Activated CD8-positive, alpha-beta memory T cell treated with anti-CD3 and anti-CD28 coated beads, Interleukin-2, amount 50 U/mL, for 1 hour (primary cell): ENCODE results near the gene PSD.
"Not testable (repeated sequence)": the region's sequence is repeated elsewhere in the genome, so short reads cannot be mapped to it uniquely, and the experiment has no call there.

Experiments
- DNase-seq: peaks from one replicate; pipeline ENCODE4 v3.0.0-alpha.2; 2020; ENCODE audit errors: extremely low read depth

Gene PSD

GRCh38 chr10:102418622-102419268 lies at the start of gene PSD:
Gene PSD (minus strand): TSS chr10:102418785. CDS start chr10:102417038, 1,747 bp downstream.
- no peak for DNase-seq

- no peak for DNase-seq
Observed at GRCh38 chr10:102467971-102468438, 49.4 kb upstream of the PSD start.

GRCh38 chr10:102467318-102467717 lies 48.7 kb upstream of the PSD start:
- no peak for DNase-seq

GRCh38 chr10:102465466-102465865 lies 46.9 kb upstream of the PSD start:
- no peak for DNase-seq

GRCh38 chr10:102463983-102464382 lies 45.4 kb upstream of the PSD start:
- DNase-seq, result no peak

GRCh38 chr10:102462512-102463054 lies 44.0 kb upstream of the PSD start:
- no peak for DNase-seq

GRCh38 chr10:102461187-102462054 lies 42.8 kb upstream of the PSD start:
- peak; percentile 77 for DNase-seq

- DNase-seq, result no peak
Observed at GRCh38 chr10:102460836-102461186, 42.2 kb upstream of the PSD start.

- DNase-seq, result no peak
Observed at GRCh38 chr10:102458656-102459055, 40.1 kb upstream of the PSD start.

GRCh38 chr10:102457591-102458150 lies 39.1 kb upstream of the PSD start:
- no peak for DNase-seq

GRCh38 chr10:102455893-102456471 lies 37.4 kb upstream of the PSD start:
- DNase-seq, result no peak

- not testable (repeated sequence) for DNase-seq
Observed at GRCh38 chr10:102454662-102455487, 36.3 kb upstream of the PSD start.

GRCh38 chr10:102453502-102453901 lies 34.9 kb upstream of the PSD start:
- no peak for DNase-seq

- DNase-seq, result no peak
Observed at GRCh38 chr10:102452672-102453340, 34.2 kb upstream of the PSD start.

GRCh38 chr10:102451105-102451969 lies 32.8 kb upstream of the PSD start, which contains the start of gene C10orf95:
Gene C10orf95 (minus strand): TSS chr10:102451543. CDS start chr10:102451093, 450 bp downstream.
- no peak for DNase-seq

GRCh38 chr10:102450374-102451104 lies 32.0 kb upstream of the PSD start:
- DNase-seq, result peak; percentile 57

GRCh38 chr10:102450124-102450373 lies 31.5 kb upstream of the PSD start:
- DNase-seq, result no peak

- peak; percentile 74 for DNase-seq
Observed at GRCh38 chr10:102449321-102450123, 30.9 kb upstream of the PSD start.
